Measurements from ENCODE around the gene PAPSS1.
"Not testable (repeated sequence)": the region's sequence is repeated elsewhere in the genome, so short reads cannot be mapped to it uniquely, and the experiment has no call there.

The PAPSS1 gene

GRCh38 chr4:107685740-107686139, 34.3 kb downstream of the PAPSS1 start:
- DNase-seq = no peak

- DNase-seq = no peak
These were observed 36.2 kb downstream of the PAPSS1 start for GRCh38 chr4:107683873-107684272.

GRCh38 chr4:107682306-107682705, 37.7 kb downstream of the PAPSS1 start:
- DNase-seq = no peak

- no peak for DNase-seq
These were observed 51.0 kb downstream of the PAPSS1 start for GRCh38 chr4:107669068-107669467.

- DNase-seq = no peak
These were observed 53.9 kb downstream of the PAPSS1 start for GRCh38 chr4:107666134-107666533.

- no peak for DNase-seq
These were observed 55.0 kb downstream of the PAPSS1 start for GRCh38 chr4:107665001-107665400.

- DNase-seq = no peak
These were observed 61.4 kb downstream of the PAPSS1 start for GRCh38 chr4:107658400-107659336.

GRCh38 chr4:107655289-107655688, 64.7 kb downstream of the PAPSS1 start:
- DNase-seq = no peak

- DNase-seq = no peak
These were observed 65.3 kb downstream of the PAPSS1 start for GRCh38 chr4:107654694-107655093.

GRCh38 chr4:107651408-107651807, 68.6 kb downstream of the PAPSS1 start:
- DNase-seq = not testable (repeated sequence)

- DNase-seq = no peak
These were observed 69.8 kb downstream of the PAPSS1 start for GRCh38 chr4:107650251-107650650.

GRCh38 chr4:107648178-107648991, 71.6 kb downstream of the PAPSS1 start:
- DNase-seq = no peak

- DNase-seq = no peak
These were observed 72.4 kb downstream of the PAPSS1 start for GRCh38 chr4:107647591-107647990.

- no peak for DNase-seq
These were observed 74.4 kb downstream of the PAPSS1 start for GRCh38 chr4:107645604-107646003.

- DNase-seq = no peak
These were observed 77.0 kb downstream of the PAPSS1 start for GRCh38 chr4:107643021-107643420.

- DNase-seq = no peak
These were observed 79.2 kb downstream of the PAPSS1 start for GRCh38 chr4:107640878-107641277.

GRCh38 chr4:107640197-107640596, 79.8 kb downstream of the PAPSS1 start:
- DNase-seq = no peak

- DNase-seq = no peak
These were observed 84.3 kb downstream of the PAPSS1 start for GRCh38 chr4:107635735-107636134.

- no peak for DNase-seq
These were observed 88.5 kb downstream of the PAPSS1 start for GRCh38 chr4:107631560-107631959.

GRCh38 chr4:107630185-107630705, 89.8 kb downstream of the PAPSS1 start:
- DNase-seq = no peak

GRCh38 chr4:107629318-107629717, 90.7 kb downstream of the PAPSS1 start:
- DNase-seq = no peak

- no peak for DNase-seq
These were observed 94.6 kb downstream of the PAPSS1 start for GRCh38 chr4:107625391-107625902.

- DNase-seq = no peak
These were observed 96.0 kb downstream of the PAPSS1 start for GRCh38 chr4:107624024-107624423.
